Measurements from ENCODE around the gene PRKG1.

PRKG1 gene

GRCh38 chr10:51318399-51319172 lies 244.3 kb downstream of the PRKG1 start:
- DNase-seq (ENCODE audit: low read depth in 1 of 2, low spot score in 1 of 2) = no peak

DNA sequence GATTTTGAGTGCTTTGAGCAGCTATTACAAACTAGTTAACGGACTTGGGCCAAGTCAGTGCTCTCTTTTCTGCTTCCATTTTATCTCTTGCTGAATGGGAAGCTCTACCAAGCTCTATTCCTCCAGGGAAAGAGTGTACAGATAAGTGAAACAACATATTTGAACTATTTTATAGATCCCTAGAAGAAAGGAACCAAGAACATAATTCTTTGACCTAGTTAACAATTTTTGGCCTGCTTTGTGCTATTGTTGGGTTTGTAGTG lies 244.8 kb downstream of the PRKG1 start:
- Histone ChIP-seq H3K27me3 (ENCODE audit: insufficient read depth, poor library complexity, severe bottlenecking) (no peaks in the 10 kb centered on the region), H3K27ac (replicated peaks) (no peak overlapping the region), H3K4me3 (replicated peaks; ENCODE audit: insufficient read depth, low read length) (no peak overlapping the region)
- DNase-seq (ENCODE audit: low read depth in 1 of 2, low spot score in 1 of 2) = no peak
- TF ChIP-seq GABPA (IDR thresholded peaks at IDR 0.05; ENCODE audit: low read depth) (no peak), POLR2AphosphoS5 (IDR thresholded peaks at IDR 0.05; ENCODE audit: low read depth) (no peak), SPI1 (IDR thresholded peaks at IDR 0.05; ENCODE audit: borderline replicate concordance, low read depth) (no peak), REST (IDR thresholded peaks at IDR 0.05; ENCODE audit: insufficient replicate concordance, low read depth) (no peak)
- TF ChIP-seq, protein P1, sequence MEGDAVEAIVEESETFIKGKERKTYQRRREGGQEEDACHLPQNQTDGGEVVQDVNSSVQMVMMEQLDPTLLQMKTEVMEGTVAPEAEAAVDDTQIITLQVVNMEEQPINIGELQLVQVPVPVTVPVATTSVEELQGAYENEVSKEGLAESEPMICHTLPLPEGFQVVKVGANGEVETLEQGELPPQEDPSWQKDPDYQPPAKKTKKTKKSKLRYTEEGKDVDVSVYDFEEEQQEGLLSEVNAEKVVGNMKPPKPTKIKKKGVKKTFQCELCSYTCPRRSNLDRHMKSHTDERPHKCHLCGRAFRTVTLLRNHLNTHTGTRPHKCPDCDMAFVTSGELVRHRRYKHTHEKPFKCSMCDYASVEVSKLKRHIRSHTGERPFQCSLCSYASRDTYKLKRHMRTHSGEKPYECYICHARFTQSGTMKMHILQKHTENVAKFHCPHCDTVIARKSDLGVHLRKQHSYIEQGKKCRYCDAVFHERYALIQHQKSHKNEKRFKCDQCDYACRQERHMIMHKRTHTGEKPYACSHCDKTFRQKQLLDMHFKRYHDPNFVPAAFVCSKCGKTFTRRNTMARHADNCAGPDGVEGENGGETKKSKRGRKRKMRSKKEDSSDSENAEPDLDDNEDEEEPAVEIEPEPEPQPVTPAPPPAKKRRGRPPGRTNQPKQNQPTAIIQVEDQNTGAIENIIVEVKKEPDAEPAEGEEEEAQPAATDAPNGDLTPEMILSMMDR (IDR thresholded peaks at IDR 0.05; ENCODE audit: insufficient read depth, low read length) = no peak

More at GRCh38 chr10:51318399-51319172, 244.3 kb downstream of the PRKG1 start:
- Histone ChIP-seq H3K4me3 (replicated peaks; ENCODE audit: insufficient read depth, low read length) (no peak overlapping the region), H3K27ac (replicated peaks) (no peak overlapping the region), H3K27me3 (ENCODE audit: insufficient read depth, poor library complexity, severe bottlenecking) (no peaks in the 10 kb centered on the region)
- TF ChIP-seq SPI1 (IDR thresholded peaks at IDR 0.05; ENCODE audit: borderline replicate concordance, low read depth) = no peak
- no peak for TF ChIP-seq GABPA (IDR thresholded peaks at IDR 0.05; ENCODE audit: low read depth)
- TF ChIP-seq REST (IDR thresholded peaks at IDR 0.05; ENCODE audit: insufficient replicate concordance, low read depth) = no peak
- TF ChIP-seq, protein P1 (IDR thresholded peaks at IDR 0.05; ENCODE audit: insufficient read depth, low read length) = no peak
- no peak for TF ChIP-seq POLR2AphosphoS5 (IDR thresholded peaks at IDR 0.05; ENCODE audit: low read depth)

DNA sequence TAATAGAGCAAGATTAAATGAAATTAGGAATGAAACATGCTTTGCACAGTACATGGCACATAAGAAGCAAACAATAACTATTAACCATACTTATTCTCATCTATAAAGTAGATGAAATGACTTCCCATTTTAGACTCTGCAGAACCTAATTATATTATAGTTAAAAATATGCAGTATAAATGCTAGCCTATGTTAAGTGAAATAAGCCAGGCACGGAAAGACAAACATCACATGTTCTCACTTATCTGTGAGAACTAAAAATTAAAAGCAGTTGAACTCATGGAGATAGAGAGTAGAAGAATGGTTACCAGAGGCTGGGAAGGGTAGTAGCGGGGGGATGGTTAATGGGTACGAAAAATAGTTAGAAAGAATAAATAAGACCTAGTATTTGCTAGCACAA lies 247.0 kb downstream of the PRKG1 start:
- TF ChIP-seq, protein P1 (IDR thresholded peaks at IDR 0.05; ENCODE audit: insufficient read depth, low read length) = no peak
- TF ChIP-seq POLR2AphosphoS5 (IDR thresholded peaks at IDR 0.05; ENCODE audit: low read depth) = no peak
- TF ChIP-seq GABPA (IDR thresholded peaks at IDR 0.05; ENCODE audit: low read depth) = no peak
- no peak for TF ChIP-seq REST (IDR thresholded peaks at IDR 0.05; ENCODE audit: insufficient replicate concordance, low read depth)
- TF ChIP-seq SPI1 (IDR thresholded peaks at IDR 0.05; ENCODE audit: borderline replicate concordance, low read depth) = no peak
- Histone ChIP-seq H3K27me3 (ENCODE audit: insufficient read depth, poor library complexity, severe bottlenecking) (no peaks in the 10 kb centered on the region), H3K27ac (replicated peaks) (no peak overlapping the region), H3K4me3 (replicated peaks; ENCODE audit: insufficient read depth, low read length) (no peak overlapping the region)
- DNase-seq (ENCODE audit: low read depth in 1 of 2, low spot score in 1 of 2) = no peak

Data from HL-60 (cell line).